GM06990 (cell line): ENCODE data around the gene GATC.

Experiments
- DNase-seq: peaks from one replicate; pipeline ENCODE4 v3.0.0-alpha.2; 2011; ENCODE audit not compliant: insufficient read length; ENCODE audit errors: extremely low read depth
- H3K27me3 ChIP-seq: replicated peaks from 2 replicates; pipeline ENCODE4 v1.6.0; 2011; ENCODE audit warnings: low read length; ENCODE audit not compliant: control insufficient read depth, insufficient read depth
- H3K36me3 ChIP-seq: 2 replicates; pipeline ENCODE4 v1.5.1; 2011; ENCODE audit warnings: low read length; ENCODE audit not compliant: control insufficient read depth, insufficient read depth
- H3K4me3 ChIP-seq: replicated peaks from 2 replicates; pipeline ENCODE4 v1.5.1; 2011; ENCODE audit warnings: low read depth, mild to moderate bottlenecking, control low read depth, low read length
- CTCF ChIP-seq: IDR thresholded peaks from 2 replicates; pipeline ENCODE4 v1.5.1; 2011; ENCODE audit warnings: low read length, control low read depth, mild to moderate bottlenecking, inconsistent platforms; ENCODE audit not compliant: insufficient read depth, poor library complexity, severe bottlenecking

Gene GATC

GRCh38 chr12:120496413-120497340, 50.4 kb downstream of the GATC start:
- Histone ChIP-seq H3K36me3 (peaks cover 3% of the 10 kb centered on the region), H3K27me3 (no peaks in the 10 kb centered on the region), H3K4me3 (peak overlapping the region; percentile 93)
- peak; percentile 63 for DNase-seq
- TF ChIP-seq CTCF = peak; percentile 20

- H3K4me3 ChIP-seq = peak overlapping the region; percentile 93
- no peaks in the 10 kb centered on the region for H3K27me3 ChIP-seq
- no peak for DNase-seq
- TF ChIP-seq CTCF = no peak
- peaks cover 3% of the 10 kb centered on the region for H3K36me3 ChIP-seq
Measured at GRCh38 chr12:120497524-120498150, 51.4 kb downstream of the GATC start.

GRCh38 chr12:120498870-120499515, 52.7 kb downstream of the GATC start:
- no peak for TF ChIP-seq CTCF
- Histone ChIP-seq H3K27me3 (no peaks in the 10 kb centered on the region), H3K4me3 (no peak overlapping the region), H3K36me3 (peaks cover 5% of the 10 kb centered on the region)
- no peak for DNase-seq

GRCh38 chr12:120500581-120500980, 54.3 kb downstream of the GATC start:
- H3K4me3 ChIP-seq = no peak overlapping the region
- peaks cover 10% of the 10 kb centered on the region for H3K36me3 ChIP-seq
- no peak for TF ChIP-seq CTCF
- DNase-seq = no peak
- no peaks in the 10 kb centered on the region for H3K27me3 ChIP-seq

- TF ChIP-seq CTCF = no peak
- Histone ChIP-seq H3K4me3 (no peak overlapping the region), H3K36me3 (peaks cover 8% of the 10 kb centered on the region), H3K27me3 (no peaks in the 10 kb centered on the region)
- DNase-seq = no peak
Measured at GRCh38 chr12:120504587-120504986, 58.3 kb downstream of the GATC start.
